H9 (cell line): ENCODE data around the gene RIMS1. TPM values are rescaled to one million over a fixed set of nuclear protein-coding genes. Genes with fewer than 3 reads are reported as not detected.
A peak's percentile ranks its signal among the peaks of the same experiment; 100 is the strongest.

Experiments used
- DNase-seq: peaks from one replicate; pipeline ENCODE4 v3.0.0-alpha.2; 2017
- H2AFZ ChIP-seq: one replicate; pipeline ENCODE4 v1.6.1; 2013; ENCODE audit warnings: mild to moderate bottlenecking, low read length, control low read depth, moderate library complexity
- H2AK5ac ChIP-seq: 2 replicates; pipeline ENCODE4 v1.6.1; 2013; ENCODE audit warnings: low read length, control low read depth, mixed read lengths; ENCODE audit not compliant: insufficient read length
- H2BK120ac ChIP-seq: one replicate; pipeline ENCODE4 v1.6.1; 2013; ENCODE audit warnings: low read depth, mild to moderate bottlenecking, low read length, control low read depth, inconsistent platforms; ENCODE audit not compliant: poor library complexity, severe bottlenecking
- H2BK12ac ChIP-seq: 2 replicates; pipeline ENCODE4 v1.6.1; 2013; ENCODE audit warnings: low read length, control low read depth, mixed read lengths, low read depth; ENCODE audit not compliant: insufficient read length
- H2BK15ac ChIP-seq: 2 replicates; pipeline ENCODE4 v1.6.1; 2013; ENCODE audit warnings: low read depth, low read length, control low read depth
- H2BK20ac ChIP-seq: one replicate; pipeline ENCODE4 v1.6.1; 2013; ENCODE audit warnings: low read depth, mild to moderate bottlenecking, low read length, control low read depth, inconsistent platforms; ENCODE audit not compliant: poor library complexity, severe bottlenecking
- H2BK5ac ChIP-seq: 2 replicates; pipeline ENCODE4 v1.6.1; 2013; ENCODE audit warnings: low read length, control low read depth, mixed read lengths; ENCODE audit not compliant: insufficient read length
- H3K14ac ChIP-seq: 2 replicates; pipeline ENCODE4 v1.6.1; 2013; ENCODE audit warnings: low read length, control low read depth; ENCODE audit not compliant: insufficient read depth
- H3K18ac ChIP-seq: 2 replicates; pipeline ENCODE4 v1.6.1; 2013; ENCODE audit warnings: low read depth, mild to moderate bottlenecking, mixed read lengths, low read length, control low read depth; ENCODE audit not compliant: insufficient read length
- H3K23ac ChIP-seq: 2 replicates; pipeline ENCODE4 v1.6.1; 2013; ENCODE audit warnings: low read length, control low read depth, mixed read lengths, low read depth; ENCODE audit not compliant: insufficient read length
- H3K23me2 ChIP-seq: 2 replicates; pipeline ENCODE4 v1.6.1; 2013; ENCODE audit warnings: low read depth, mild to moderate bottlenecking, mixed read lengths, low read length, control low read depth; ENCODE audit not compliant: insufficient read length, poor library complexity, severe bottlenecking
- H3K27ac ChIP-seq: 2 replicates; pipeline ENCODE4 v1.5.1; 2013; ENCODE audit warnings: low read length, control low read depth, mixed read lengths, low read depth; ENCODE audit not compliant: insufficient read length
- H3K27me3 ChIP-seq: 2 replicates; pipeline ENCODE4 v1.6.1; 2013; ENCODE audit warnings: low read length, control low read depth, inconsistent platforms; ENCODE audit not compliant: insufficient read depth
- H3K4ac ChIP-seq: 2 replicates; pipeline ENCODE4 v1.6.1; 2013; ENCODE audit warnings: low read depth, mild to moderate bottlenecking, control low read depth, inconsistent platforms, low read length, moderate library complexity
- H3K4me1 ChIP-seq: 2 replicates; pipeline ENCODE4 v1.6.1; 2013; ENCODE audit warnings: low read length, control low read depth, inconsistent platforms; ENCODE audit not compliant: insufficient read depth
- H3K4me2 ChIP-seq: 2 replicates; pipeline ENCODE4 v1.6.1; 2013; ENCODE audit warnings: low read length, control low read depth, mixed read lengths; ENCODE audit not compliant: insufficient read length, insufficient read depth
- H3K56ac ChIP-seq: 2 replicates; pipeline ENCODE4 v1.6.1; 2013; ENCODE audit warnings: low read depth, mild to moderate bottlenecking, mixed read lengths, low read length, control low read depth; ENCODE audit not compliant: insufficient read length
- H3K79me1 ChIP-seq: 2 replicates; pipeline ENCODE4 v1.6.1; 2013; ENCODE audit warnings: low read depth, mild to moderate bottlenecking, moderate library complexity, low read length, control low read depth, inconsistent platforms; ENCODE audit not compliant: insufficient read depth, poor library complexity, severe bottlenecking
- H3K79me2 ChIP-seq: 2 replicates; pipeline ENCODE4 v1.6.1; 2013; ENCODE audit warnings: low read length, control low read depth, inconsistent platforms; ENCODE audit not compliant: insufficient read depth
- H3K9ac ChIP-seq: 2 replicates; pipeline ENCODE4 v1.6.1; 2013; ENCODE audit warnings: low read length, control low read depth, mixed read lengths; ENCODE audit not compliant: insufficient read length; ENCODE audit errors: extremely low read depth
- H3K9me3 ChIP-seq: one replicate; pipeline ENCODE4 v1.6.1; 2013; ENCODE audit warnings: low read depth, low read length, inconsistent platforms; ENCODE audit not compliant: control insufficient read depth
- H3T11ph ChIP-seq: one replicate; pipeline ENCODE4 v1.6.1; 2013; ENCODE audit warnings: mild to moderate bottlenecking, low read length, control low read depth, inconsistent platforms
- H4K20me1 ChIP-seq: one replicate; pipeline ENCODE4 v1.6.1; 2013; ENCODE audit not compliant: control insufficient read depth, insufficient read length, insufficient read depth
- H4K5ac ChIP-seq: 2 replicates; pipeline ENCODE4 v1.6.1; 2013; ENCODE audit warnings: low read depth, mild to moderate bottlenecking, mixed read lengths, low read length, control low read depth; ENCODE audit not compliant: insufficient read length
- H4K8ac ChIP-seq: replicated peaks from 2 replicates; pipeline ENCODE4 v1.6.1; 2013; ENCODE audit warnings: low read length, control low read depth, mixed read lengths, low read depth; ENCODE audit not compliant: insufficient read length
- H4K91ac ChIP-seq: 2 replicates; pipeline ENCODE4 v1.6.1; 2013; ENCODE audit warnings: low read depth, mild to moderate bottlenecking, moderate library complexity, mixed read lengths, low read length, control low read depth; ENCODE audit not compliant: insufficient read length
- H3K27ac Mint-ChIP-seq, 3 experiments: 2 replicates in 2 of 3; 3 replicates in 1 of 3; pipeline ENCODE4 v1.8.0; 2020 to 2021; ENCODE audit warnings: mixed read lengths in 3 of 3, mild to moderate bottlenecking in 1 of 3, moderate library complexity in 1 of 3
- H3K27me3 Mint-ChIP-seq: 2 replicates; pipeline ENCODE4 v1.8.0; 2021; ENCODE audit warnings: low read depth, mild to moderate bottlenecking, moderate library complexity, mixed read lengths
- H3K36me3 Mint-ChIP-seq, 3 experiments: 2 replicates in 2 of 3; 3 replicates in 1 of 3; pipeline ENCODE4 v1.8.0; 2020 to 2021; ENCODE audit warnings: low read depth in 3 of 3, mixed read lengths in 3 of 3; ENCODE audit not compliant: insufficient read depth in 1 of 3
- H3K4me1 Mint-ChIP-seq, 2 experiments: 2 replicates each; pipeline ENCODE4 v1.8.0; 2020; ENCODE audit warnings: mixed read lengths in 2 of 2
- H3K4me3 Mint-ChIP-seq, 2 experiments: 2 replicates in 1 of 2; 3 replicates in 1 of 2; pipeline ENCODE4 v1.8.0; 2020 to 2021; ENCODE audit warnings: mild to moderate bottlenecking in 2 of 2, mixed read lengths in 2 of 2, moderate library complexity in 1 of 2
- H3K9me3 Mint-ChIP-seq, 2 experiments: 2 replicates in 1 of 2; 3 replicates in 1 of 2; pipeline ENCODE4 v1.8.0; 2020; ENCODE audit warnings: mild to moderate bottlenecking in 2 of 2, mixed read lengths in 2 of 2, moderate library complexity in 1 of 2
- CTCF ChIP-seq: fragments of 200-600 bp; sonication (generic); conservative IDR thresholded peaks from 3 replicates; pipeline ENCODE4 v1.8.0; 2021; ENCODE audit warnings: antibody characterized with exemption, mild to moderate bottlenecking
- WGBS: extraction: QIAGEN DNeasy Blood & Tissue Kit; methylation state at CpG from one replicate; pipeline ENCODE4 v1.1.7; 2013; ENCODE audit warnings: missing lambda C conversion rate, low lambda C conversion rate, mixed read lengths; ENCODE audit not compliant: insufficient read length; ENCODE audit errors: extremely low coverage; 5-methylcytosine and 5-hydroxymethylcytosine counted together
- long read RNA-seq: library from polyadenylated mRNA; unstranded; transcript quantifications from one replicate; pipeline ENCODE4 v2.0.0, GENCODE V29; 2020
- total RNA-seq: library from RNA; stranded (reverse); gene quantifications from 2 replicates; pipeline ENCODE4 v1.2.1, GENCODE V29; 2021

RIMS1 gene
- total RNA-seq = 0.83 and 1.2 TPM in 2 replicates
- long read RNA-seq, partial matches to known transcripts = 0 of 3 reads
- long read RNA-seq, other reads (novel, unspliced or antisense) = 3 of 3 reads

DNA sequence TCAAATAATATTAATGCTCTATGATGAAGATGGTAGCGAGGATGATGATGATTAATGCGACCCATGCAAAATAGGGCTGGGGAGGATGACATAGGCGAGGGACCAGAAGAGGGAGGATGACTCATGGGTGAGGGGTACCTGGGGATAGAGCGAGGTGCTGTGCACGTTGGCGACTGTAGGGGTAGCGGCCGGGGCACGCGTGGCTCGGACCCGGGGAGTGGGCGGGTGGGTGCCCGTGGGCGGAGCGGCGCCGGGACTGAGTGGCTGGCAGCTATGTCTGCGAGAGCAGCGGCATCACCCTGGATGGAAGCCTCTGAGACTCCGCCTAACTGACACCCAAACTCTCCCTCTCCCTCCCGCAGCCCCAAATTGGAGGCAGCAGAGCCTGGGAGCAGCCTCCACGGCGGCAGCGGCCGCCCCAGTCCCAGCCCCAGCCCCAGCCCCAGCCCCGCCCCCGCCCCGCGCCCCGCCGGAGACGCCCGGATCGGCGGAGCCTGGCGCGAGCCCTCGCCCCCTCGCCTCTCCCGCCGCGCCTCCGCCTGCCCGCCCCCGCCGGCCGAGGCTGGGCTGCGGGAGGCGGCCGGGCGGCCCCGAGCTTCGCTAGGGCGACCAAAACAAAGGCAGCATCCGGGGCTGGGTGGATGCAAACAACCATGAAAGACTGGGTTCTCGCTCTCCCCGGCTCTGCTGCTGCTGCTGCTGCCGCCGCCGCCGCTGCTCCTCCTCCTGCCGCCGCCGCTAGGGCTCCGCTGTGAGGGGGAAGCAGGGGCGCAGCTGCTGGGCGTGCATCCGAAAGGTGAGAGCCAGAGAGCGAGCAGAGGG, at the start of gene RIMS1:
TSS of gene RIMS1 (plus strand) at position 367 of the 822 bp plus-strand sequence. CDS start 474 bp downstream, outside the sequence.
- Histone ChIP-seq H4K91ac (no peak within 1 kb of the TSS), H4K5ac (no peak within 1 kb of the TSS), H3T11ph (no peak within 1 kb of the TSS), H3K79me1 (no peaks in the 10 kb centered on the region), H3K79me2 (no peaks in the 10 kb centered on the region), H3K4ac (no peak within 1 kb of the TSS), H2BK5ac (no peak within 1 kb of the TSS), H2AFZ (no peak within 1 kb of the TSS), H2AK5ac (no peak within 1 kb of the TSS), H2BK120ac (no peak within 1 kb of the TSS), H2BK15ac (no peak within 1 kb of the TSS), H3K27ac (no peak within 1 kb of the TSS), H3K4me1 (peaks cover 4% of the 10 kb centered on the region; the same call in 1 of the 2 replicates), H3K23me2 (peaks cover 6% of the 10 kb centered on the region), H3K56ac (no peak within 1 kb of the TSS), H3K18ac (no peak within 1 kb of the TSS), H3K27me3 (no peaks in the 10 kb centered on the region), H3K14ac (peak within 1 kb of the TSS; percentile 6; the same call in 1 of the 2 replicates), H4K8ac (no peak within 1 kb of the TSS), H3K23ac (no peak within 1 kb of the TSS), H3K4me2 (peak within 1 kb of the TSS; percentile 86), H2BK20ac (no peak within 1 kb of the TSS), H4K20me1 (no peaks in the 10 kb centered on the region), H3K9ac (peak within 1 kb of the TSS; percentile 56), H2BK12ac (no peak within 1 kb of the TSS), H3K9me3 (no peaks in the 10 kb centered on the region)
- Mint-ChIP-seq H3K36me3 (no peaks in the 10 kb centered on the region), H3K27me3 (peaks cover 28% of the 10 kb centered on the region), H3K4me1 (peaks cover 6 to 20% of the 10 kb centered on the region in 2 experiments), H3K9me3 (no peaks in the 10 kb centered on the region; a peak in 1 of 5 replicates), H3K4me3 (peak within 1 kb of the TSS; percentile 85 to 95), H3K27ac (peak within 1 kb of the TSS in 2 of 3 experiments; percentile 24 to 91; a peak in 3 of 7 replicates)
- peak; percentile 51 for TF ChIP-seq CTCF
- peak; percentile 72 for DNase-seq
- no CpG with 5 or more reads among the region's 70 CpGs for WGBS
